ENCODE results near the gene RBM33.

The RBM33 gene

GRCh38 chr7:155829796-155830470 is 185.5 kb downstream of the RBM33 start:
- Histone ChIP-seq H3K27ac (ENCODE audit: low read depth, low read length, poor library complexity, severe bottlenecking) (no peak overlapping the region), H3K9ac (ENCODE audit: low read length) (no peak overlapping the region), H3K27me3 (ENCODE audit: insufficient read depth, low read length) (0 out of 2 replicates have a peak, but pooled peaks cover 5% of the 10 kb centered on the region), H3K4me3 (ENCODE audit: low read depth, low read length, poor library complexity, severe bottlenecking) (no peak overlapping the region), H3K36me3 (ENCODE audit: insufficient read depth, low read length) (no peaks in the 10 kb centered on the region), H4K20me1 (ENCODE audit: insufficient read depth, low read length) (no peaks in the 10 kb centered on the region), H3F3A (ENCODE audit: insufficient read depth, low read length) (no peaks in the 10 kb centered on the region), H3K9me2 (ENCODE audit: low read depth, low read length) (no peaks in the 10 kb centered on the region), H3K4me1 (ENCODE audit: insufficient read depth, low read length, severe bottlenecking) (no peaks in the 10 kb centered on the region), H2AFZ (ENCODE audit: low read length) (no peak overlapping the region), H3K9me3 (ENCODE audit: low read length) (no peaks in the 10 kb centered on the region), H3K79me2 (ENCODE audit: insufficient read depth, low read length) (no peaks in the 10 kb centered on the region), H3K4me2 (ENCODE audit: low read length) (no peak overlapping the region)
- TF ChIP-seq CTCF (IDR thresholded peaks at IDR 0.05; ENCODE audit: low read length) (no peak), EZH2 (IDR thresholded peaks at IDR 0.05; ENCODE audit: borderline replicate concordance, low read length) (no peak)
